Prostate gland (tissue), 2 donors: ENCODE data around the gene MYO1G.

ENCODE experiments used
- CTCF ChIP-seq, 4 experiments: fragments of 200-600 bp in 2 of 4; fragments of 450-650 bp in 2 of 4; sonication (generic) in 2 of 4; IDR thresholded peaks; 1 replicate in 3 of 4; 2 replicates in 1 of 4; pipeline ENCODE4 v1.5.1; 2016 to 2019; ENCODE audit warnings: antibody characterized with exemption in 4 of 4, mild to moderate bottlenecking in 2 of 4, moderate library complexity in 2 of 4
- POLR2AphosphoS5 ChIP-seq: sonication (generic); formaldehyde crosslinking; IDR thresholded peaks from one replicate; pipeline ENCODE4 v1.6.1; 2017; ENCODE audit warnings: antibody characterized with exemption

GRCh38 chr7:44912775-44913347, 66.0 kb downstream of the MYO1G start:
- TF ChIP-seq POLR2AphosphoS5 = no peak
- TF ChIP-seq CTCF (IDR thresholded peaks at IDR 0.05) = no peak
